PC-3 (cell line): ENCODE measurements around the gene GRXCR2.

Experiments used
- CTCF ChIP-seq: fragments of 300-600 bp; sonication (generic); conservative IDR thresholded peaks from 2 replicates; pipeline ENCODE4 v1.5.1; 2017; ENCODE audit warnings: antibody characterized with exemption, low read depth, mild to moderate bottlenecking, low read length
- EZH2 ChIP-seq: fragments of 300-600 bp; sonication (generic); IDR thresholded peaks from one replicate; pipeline ENCODE4 v1.6.1; 2017; ENCODE audit warnings: antibody characterized with exemption, mild to moderate bottlenecking, low read length; ENCODE audit not compliant: unreplicated experiment

GRCh38 chr5:145812877-145813276, 59.9 kb downstream of the GRXCR2 start:
- TF ChIP-seq EZH2 (no peak), CTCF (no peak)
